GM11168 (cell line): ENCODE data around the gene ASAP3.

Source experiments
- in situ Hi-C: fragments of 300-500 bp; cut with MboI; formaldehyde crosslinking; loops from one replicate; pipeline ENCODE4 v1.12.0; 2022; ENCODE audit warnings: low sequenced_read_pairs; ENCODE audit not compliant: unreplicated experiment

Gene ASAP3

DNA sequence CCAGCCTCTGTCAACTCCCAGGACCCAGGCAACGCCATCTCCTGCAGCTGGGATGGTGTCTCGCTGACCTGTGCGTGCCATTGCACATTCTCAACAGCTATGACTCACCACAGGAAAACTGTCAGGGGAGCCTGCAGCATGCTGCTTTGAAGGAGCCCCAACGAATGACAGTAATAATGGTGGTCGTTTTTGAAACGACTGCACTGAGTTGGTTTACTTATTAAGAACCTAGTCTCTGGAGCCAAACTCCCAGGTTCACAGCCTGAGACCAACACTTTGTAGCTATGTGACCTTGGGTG lies 81.0 kb downstream of the ASAP3 start:
- in situ Hi-C loops: no loop called here

DNA sequence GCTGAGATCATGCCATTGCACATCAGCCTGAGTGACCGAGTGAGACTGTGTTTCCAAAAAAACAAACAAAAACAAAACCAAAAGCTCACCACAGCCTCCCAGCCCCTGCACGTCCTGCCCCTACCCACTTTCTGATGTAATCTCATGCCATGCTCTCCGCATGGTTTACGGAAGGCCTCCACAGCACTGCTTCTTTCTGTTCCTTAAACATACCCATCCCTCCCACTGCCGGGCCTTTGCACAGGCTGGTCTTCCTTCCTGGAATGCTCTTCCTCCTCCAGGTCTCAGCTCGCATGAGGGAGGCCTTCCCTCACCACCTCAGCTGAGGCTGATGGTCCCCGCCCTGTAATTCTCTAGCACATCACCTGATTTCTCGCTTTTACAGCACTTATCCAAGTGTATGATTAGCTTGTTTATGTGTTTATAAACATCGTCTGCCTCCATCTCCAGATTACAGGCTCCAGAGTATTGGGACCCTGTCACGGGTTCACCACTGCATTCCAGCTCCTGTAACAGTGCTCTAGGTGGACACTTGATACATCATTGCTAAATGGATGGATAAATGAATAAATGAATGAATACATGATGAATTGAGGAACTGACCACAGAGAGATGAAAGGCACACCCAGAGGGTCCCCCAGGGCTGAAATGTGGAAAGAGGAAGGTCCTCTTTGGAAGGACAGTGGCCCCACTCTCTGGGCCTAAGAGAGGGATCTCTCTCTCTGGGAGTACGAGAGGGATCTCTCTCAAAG lies 81.5 kb downstream of the ASAP3 start:
- in situ Hi-C loops: no loop called here

DNA sequence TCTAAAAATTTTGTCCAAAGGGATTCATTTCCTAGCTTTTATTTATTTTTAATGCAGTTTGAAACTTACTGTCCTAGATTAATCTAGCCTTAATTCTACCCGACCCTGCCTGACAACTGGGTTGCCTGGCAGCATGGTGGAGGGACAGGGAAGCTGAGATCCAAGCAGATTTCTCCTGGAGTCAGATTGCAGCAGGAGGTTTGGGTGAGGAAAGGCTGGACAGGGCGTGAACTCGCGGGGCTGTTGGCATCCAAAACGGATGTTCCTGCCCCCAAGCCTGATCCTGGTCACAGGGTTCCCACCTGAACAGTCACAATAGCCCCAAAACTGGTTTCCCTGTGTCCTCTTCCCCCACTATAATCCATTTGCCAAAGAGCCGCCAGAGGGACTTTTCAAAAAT lies 82.7 kb downstream of the ASAP3 start:
- in situ Hi-C loops: no loop called here

DNA sequence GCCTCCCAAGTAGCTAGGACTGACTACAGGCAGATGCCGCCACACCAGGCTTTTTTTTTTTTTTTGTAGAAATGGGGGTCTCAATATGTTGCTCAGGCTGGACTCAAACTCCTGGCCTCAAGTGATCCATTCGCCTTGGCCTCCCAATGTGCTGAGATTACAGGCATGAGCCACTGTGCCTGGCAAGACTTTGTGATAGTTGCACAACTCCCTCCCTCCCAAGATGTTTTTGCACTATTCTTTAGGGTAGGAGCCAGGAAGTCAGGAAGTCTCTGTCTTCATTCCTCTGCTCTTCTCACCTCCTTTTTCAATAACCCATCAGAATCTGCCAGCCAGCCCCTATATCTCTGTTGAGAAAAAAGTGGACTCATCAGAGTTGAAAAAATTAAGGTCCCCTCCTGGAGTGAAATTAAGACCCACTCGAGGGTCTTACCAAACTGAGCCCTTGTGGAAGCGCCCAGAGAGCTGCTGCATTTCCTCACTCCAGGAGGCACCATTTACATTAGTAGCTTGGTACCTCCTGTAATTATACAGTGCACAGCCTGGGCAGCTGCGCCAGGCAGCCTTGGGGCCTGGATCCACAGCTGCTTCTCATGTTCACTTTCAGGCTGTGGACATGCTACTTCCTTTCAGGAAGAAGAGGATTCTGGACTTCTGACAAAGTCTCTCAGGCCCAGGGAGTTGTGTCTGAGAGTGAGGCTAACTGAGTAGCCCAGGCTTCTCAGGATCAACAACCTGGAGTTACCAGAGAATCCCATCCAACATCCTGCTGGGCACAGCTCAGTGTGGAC lies 83.5 kb downstream of the ASAP3 start:
- in situ Hi-C loops: no loop called here

DNA sequence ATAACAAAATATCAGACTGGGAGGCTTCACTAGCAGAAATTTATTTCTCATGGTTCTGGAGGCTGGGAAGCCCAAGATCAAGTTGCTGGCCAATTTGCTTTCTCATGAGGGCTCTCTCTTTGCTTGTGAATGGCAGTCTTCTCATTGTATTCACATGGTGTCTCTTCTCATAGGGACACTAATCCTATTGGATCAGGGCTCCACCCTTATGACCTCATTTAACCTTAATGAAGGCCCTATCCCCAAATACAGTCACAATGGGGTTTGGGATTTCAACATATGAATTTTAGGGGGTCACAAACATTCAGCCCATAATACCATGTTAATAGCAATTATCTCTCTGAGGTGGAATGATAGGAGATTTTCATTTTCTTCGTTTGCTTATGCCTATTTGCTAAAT lies 84.8 kb downstream of the ASAP3 start:
- in situ Hi-C loops: no loop called here

DNA sequence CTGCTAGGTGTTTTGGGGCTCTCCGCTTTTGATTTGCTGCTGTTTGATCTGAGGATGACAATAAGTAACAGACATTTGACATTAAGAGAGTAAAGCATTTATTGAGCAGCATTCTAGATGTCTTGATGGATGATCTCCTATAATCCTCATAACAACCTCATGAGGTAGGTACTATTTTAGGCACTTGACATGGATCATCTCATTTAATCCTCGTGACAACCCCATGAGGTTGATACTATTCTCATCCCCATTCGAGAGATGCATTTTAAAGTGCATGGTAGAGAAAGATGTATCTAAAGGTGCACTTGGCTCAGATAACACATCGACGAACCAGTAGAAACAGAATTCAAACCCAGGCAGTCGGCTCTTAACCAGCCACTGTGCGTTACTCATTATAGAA lies 86.1 kb downstream of the ASAP3 start:
- in situ Hi-C loops: no loop called here

DNA sequence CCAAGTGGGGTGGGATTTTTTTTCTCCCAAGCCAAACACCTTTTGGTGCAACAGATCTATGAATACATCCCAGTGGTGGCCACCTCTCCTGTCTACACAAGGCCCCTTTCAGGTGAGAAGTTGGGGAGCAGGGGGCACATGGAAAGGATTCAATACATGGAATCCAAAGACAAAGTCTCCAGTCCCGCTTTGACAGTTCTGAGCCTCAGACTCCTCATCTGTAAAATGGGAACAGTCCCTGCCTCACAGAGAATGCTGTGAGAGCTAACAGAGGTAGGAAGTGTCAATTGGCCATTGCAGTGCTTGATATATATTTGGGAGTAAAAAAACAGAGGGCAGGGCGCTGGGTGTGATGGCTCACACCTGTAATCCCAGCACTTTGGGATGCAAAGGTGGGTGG lies 87.6 kb downstream of the ASAP3 start:
- in situ Hi-C loops: no loop called here

DNA sequence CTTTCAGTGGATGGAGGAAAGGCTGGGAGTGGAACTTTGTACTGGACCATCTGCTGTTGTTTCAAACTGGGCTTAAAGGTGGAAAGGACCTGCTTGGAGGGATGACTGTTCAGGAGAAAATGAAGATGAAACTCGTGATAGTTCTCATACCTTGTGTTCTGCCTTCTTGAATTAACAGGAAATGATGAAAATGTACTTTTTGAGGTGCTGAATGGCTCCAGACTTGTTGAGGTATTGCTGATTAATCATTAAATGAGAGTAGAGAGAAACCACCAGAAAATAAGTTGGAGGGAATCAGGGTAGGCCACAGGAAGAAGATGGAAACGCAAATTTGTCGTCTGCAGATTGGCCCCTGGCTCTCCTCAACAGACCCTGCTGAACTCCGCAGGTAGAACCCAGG lies 88.1 kb downstream of the ASAP3 start:
- in situ Hi-C loops: no loop called here

DNA sequence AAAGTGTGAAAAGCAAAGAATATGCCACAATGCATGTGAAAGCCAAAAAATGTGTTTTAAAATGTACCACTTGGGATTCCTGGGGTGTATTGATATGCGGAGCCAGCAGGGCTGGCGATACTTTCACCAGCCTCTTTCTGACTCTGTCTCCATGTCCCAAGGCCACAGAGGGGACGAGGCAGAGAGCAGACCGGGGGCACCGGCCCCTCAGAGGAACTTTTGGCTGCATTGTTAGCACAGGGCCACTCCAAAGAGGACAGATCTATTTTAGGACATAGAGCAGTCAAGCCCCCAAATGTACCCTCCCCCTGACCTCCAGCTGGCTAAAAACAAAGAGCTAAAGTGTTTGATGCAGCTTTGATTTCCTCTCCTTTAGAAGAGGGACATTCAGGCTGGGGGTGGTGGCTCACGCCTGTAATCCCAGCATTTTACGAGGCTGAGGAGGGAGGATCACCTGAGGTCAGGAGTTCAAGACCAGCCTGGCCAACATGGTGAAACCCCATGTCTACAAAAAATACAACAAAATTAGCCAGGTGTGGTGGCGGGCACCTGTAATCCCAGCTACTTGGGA lies 88.7 kb downstream of the ASAP3 start:
- in situ Hi-C loops: no loop called here

DNA sequence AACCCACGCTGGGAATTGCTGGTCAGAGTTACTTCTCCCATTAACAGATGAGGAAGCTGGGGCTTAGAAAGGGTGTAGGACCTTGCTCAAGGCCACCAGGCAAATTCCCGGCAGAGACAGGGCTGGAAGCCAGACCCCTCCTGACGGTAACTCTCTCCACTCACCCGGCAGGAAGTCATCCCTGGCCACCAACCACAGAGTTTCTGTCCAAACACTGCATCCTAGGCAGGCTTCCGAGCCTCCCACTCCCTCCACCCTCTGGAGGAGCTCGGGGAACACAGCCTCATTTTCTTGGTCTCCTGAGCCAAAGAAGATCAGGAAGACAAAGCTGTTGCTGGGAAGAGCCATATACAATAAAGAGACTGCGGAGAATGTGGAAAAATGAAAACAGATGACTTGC lies 89.3 kb downstream of the ASAP3 start:
- in situ Hi-C loops: no loop called here

DNA sequence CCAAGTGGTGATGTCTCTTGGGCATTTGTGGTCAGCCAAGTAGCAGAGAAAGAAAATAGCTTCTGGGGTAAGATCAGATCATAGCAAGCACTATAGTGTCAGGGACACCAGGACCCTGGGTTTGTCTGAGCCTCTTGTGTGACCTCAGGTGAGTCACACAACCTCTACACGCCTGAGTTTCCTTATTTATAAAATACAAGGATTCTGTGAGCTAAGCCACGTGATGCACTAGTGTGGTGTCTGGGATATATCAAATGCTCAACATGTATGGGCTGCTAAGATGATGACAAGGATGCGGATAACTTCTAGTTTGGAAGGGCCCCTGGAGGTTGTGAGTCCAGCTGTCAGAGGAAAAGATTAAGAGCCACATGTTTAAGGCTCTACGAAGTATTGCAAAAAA lies 89.8 kb downstream of the ASAP3 start:
- in situ Hi-C loops: no loop called here

DNA sequence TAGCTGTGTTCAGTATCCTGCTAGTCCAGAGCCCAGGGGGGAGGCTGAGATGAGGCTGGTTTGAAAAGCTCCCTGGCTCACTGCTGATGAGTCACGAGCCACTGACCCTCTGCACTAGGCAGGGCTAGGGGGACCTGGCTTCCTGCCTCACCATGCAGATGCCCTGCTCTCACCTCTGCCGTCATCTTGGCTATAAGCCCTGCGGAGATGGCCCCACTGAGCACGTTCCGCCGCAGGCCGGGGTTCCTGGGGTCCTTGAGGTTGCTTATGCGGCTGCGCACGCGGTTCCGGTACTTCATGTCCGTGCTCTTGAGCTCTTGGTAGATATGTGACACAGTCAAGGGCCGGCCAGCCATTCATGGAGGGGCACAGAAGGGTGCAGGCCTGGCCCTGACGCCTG lies 90.3 kb downstream of the ASAP3 start:
- in situ Hi-C loops: no loop called here

DNA sequence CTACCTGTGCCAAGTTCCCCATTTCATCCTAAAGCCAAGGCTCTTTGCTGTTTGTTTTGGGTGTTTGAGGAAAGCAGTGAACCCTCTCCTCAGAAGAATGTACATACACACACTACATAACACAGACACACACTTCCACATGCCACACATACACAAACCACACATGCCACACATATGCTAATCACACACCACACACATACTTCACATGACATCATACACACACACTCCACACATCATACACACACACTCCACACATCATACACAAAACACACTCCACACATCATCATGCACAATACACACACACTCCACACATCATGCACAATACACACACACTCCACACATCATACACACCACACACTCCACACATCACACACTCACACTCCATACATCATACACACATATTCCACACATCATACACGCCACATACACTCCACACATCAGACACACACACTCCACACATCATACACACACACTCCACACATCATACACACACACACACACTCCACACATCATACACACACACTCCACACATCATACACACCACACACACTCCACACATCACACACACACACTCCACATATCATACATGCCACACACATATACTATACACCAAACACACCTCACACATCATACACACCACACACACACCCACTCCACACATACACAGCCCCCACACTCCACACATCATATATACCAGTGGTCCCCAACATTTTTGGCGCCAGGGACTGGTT lies 91.7 kb downstream of the ASAP3 start:
- in situ Hi-C loops: no loop called here

DNA sequence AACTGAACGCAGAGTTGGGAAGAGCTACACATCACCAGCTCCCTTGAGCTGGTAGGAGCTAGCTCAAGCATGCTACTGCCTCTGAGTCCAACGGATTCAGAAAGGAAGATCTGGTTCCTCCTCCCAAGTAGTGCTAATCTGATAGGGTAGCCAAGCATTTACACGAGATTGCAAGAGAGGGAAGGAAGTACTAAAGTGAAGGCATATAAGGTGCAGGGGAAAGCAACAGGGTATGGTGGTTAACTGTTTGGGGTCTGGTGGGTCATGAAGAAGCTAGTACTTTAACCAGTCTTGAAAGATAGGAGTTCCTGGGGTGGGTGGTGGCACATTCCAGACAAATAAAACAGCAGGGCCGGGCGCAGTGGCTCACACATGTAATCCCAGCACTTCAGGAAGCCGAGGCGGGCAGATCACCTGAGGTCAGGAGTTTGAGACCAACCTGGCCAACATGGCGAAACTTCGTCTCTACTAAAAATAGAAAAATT lies 94.1 kb downstream of the ASAP3 start:
- in situ Hi-C loops: no loop called here

DNA sequence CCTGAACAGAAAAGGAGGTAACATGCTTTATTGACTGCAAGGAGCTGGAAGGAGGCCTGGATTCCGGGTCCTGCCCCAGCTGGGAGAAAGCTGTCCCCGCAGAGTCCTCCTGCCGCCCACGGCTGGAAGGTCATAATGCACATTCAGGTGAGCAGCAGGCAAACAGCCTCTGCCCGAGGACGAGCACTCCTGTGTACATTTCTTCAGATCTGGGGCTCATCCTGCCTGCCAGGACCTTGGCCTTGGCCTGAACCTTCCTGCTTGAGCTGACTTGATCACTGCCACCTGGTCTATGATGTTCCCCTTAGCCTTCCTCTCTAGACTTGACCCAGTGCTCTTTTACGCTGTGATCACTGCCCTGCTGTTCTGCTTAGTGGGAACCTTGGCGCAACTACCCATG lies 96.5 kb downstream of the ASAP3 start:
- in situ Hi-C loops: no loop called here

DNA sequence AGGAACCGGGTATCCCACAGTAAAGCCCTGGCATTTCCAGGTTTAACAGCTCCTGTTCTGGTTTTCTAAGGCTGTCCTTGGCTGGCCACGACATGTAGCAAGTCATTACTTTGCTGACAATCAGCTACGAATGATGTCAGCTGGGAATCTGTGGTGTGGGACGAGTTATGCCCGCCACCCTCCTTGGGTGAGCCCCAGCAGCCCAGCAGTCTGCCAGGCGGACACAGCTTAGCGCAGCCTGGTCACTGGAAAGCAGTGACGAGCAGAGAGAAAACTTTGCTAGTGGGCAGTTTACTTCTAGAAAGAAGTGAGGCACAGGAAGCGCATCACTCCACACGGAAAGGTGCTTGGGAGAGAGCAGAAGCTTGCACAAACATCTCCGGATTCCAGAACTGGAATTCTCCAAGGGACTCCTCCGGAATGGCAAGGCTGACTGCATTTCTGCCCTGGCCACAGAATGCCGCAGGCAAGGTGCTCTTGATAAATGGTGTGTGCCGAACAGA lies 98.8 kb downstream of the ASAP3 start:
- in situ Hi-C loops: no loop called here

DNA sequence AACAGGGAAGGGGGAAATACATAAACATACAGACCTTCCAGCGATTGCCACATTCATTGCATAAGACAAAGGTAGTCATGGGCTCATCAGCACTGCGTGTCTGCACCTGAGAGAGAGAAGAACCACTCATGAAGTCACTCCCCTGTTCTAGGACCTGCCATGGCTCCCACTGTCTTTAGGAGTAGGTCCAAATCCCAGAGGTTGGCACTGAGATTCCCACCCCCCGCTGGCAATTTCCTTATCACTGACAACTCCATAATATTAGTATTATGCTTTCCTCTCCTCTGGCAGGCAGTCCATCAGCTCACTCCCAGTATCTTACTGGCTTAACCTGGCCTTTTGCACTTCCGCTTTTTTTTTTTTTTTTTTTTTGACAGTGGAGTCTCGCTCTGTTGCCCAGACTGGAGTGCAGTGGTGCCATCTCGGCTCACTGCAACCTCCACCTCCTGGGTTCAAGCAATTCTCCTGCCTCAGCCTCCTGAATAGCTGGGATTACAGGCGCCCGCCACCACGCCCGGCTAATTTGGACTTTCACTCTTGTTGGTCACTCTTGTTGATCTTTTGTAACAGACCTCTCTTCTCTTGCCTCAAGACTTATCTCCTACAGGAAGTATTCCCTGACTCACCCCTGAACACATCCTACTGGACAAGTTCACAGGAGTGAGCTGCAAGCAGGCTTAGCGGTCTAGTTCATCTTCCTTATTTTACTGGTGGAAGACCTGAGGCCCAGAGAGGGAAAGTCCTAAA lies 99.5 kb downstream of the ASAP3 start:
- in situ Hi-C loops: no loop called here

DNA sequence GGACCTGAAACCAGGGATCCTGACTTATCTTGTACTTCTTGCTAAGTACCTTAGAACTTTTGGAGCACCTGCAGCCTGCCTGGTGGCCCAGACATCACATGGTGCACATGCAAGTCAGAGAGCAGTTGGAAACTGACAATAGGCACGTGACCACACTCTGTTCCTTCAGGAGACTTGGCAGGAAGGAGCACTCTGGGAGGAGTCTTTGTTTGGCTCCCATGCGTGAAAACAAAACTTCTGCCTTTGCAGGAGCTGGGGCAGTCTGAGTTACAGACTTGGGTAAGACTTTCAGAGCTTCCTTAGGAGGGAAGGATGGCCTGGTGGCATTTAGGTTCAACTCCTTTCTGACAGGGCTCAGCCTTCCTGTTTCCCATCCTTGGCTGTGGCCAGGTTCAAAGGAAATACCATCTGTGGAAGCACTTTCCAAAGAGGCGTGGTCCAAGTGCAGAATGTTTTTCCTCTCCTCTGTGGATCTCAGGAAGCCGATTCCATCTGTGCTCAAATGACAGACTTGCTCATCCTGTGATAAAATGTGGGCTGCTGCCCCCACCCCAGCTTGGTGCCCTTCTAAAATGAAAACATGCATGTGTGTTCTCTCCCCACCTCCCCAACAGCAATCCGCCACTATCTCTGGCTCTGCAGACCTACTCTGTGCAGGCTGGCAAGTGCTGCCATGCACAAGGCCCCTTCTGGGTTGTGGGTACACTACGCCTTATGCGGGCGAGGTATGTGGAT lies 100.2 kb downstream of the ASAP3 start:
- in situ Hi-C loops: no loop called here

DNA sequence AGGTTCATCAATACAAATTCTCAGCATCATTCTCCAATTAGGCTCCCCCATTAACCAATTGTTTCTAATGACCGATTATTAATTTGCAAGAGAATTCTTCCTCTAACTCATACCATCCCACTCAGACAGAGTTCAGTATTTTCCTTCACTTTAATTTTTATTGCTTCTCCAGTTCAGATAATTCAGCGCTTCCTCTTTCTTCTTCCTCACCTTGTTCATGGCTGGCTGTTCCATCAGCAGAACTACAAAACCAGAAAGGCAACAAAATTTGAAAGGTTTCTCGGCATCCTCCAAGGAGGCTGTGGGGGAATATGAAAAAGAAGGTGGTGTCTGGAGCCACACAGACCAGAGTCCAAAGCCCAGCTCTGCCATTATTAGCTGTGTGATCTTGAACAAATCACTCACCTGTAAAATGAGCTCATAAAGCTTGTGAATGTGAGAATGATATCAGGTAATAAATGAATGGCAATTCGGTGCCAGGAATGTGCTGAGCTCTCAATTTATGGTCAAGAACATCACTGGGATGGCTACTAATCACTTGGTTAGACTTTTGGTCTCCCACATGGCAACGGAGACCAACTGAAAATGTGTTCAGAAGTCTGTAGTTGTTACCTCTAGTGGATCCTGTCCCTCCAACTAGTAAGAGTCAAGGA lies 102.6 kb downstream of the ASAP3 start:
- in situ Hi-C loops: no loop called here
